OCI-LY7 (cell line): ENCODE results near the gene BLNK. TPM values are rescaled to one million over a fixed set of nuclear protein-coding genes. Genes with fewer than 3 reads are reported as not detected.

Experiments used
- BruUV-seq: library from RNA; stranded (reverse); fragments of 400-500 nt; replicated peaks from 2 replicates; lab custom pipeline; 2021; lab: Mats Ljungman, UMichigan
- CTCF ChIA-PET: fragments of 300-600 bp; sonication (Branson Sonifier 250); formaldehyde crosslinking; loops from one replicate; lab custom pipeline; 2022; ENCODE audit warnings: antibody characterized with exemption; ENCODE audit not compliant: unreplicated experiment; lab: Charles Lee
- POLR2A ChIA-PET: fragments of 300-600 bp; sonication (Branson Sonifier 250); formaldehyde crosslinking; loops from one replicate; lab custom pipeline; 2022; ENCODE audit warnings: antibody characterized with exemption; lab: Charles Lee
- DNase-seq: peaks from one replicate; pipeline ENCODE4 v3.0.0-alpha.2; 2015; ENCODE audit warnings: low spot score
- H2AFZ ChIP-seq: fragments of 200-600 bp; sonication (generic), shearing (Covaris generic); 2 replicates; pipeline ENCODE4 v1.6.1; 2014; ENCODE audit warnings: mild to moderate bottlenecking, antibody characterized with exemption, low read length, moderate library complexity
- H3K27ac ChIP-seq: fragments of 200-600 bp; sonication (generic); 2 replicates; pipeline ENCODE4 v1.5.1; 2014; ENCODE audit warnings: mixed run types, low read depth, mild to moderate bottlenecking, moderate library complexity, low read length, inconsistent platforms; ENCODE audit not compliant: poor library complexity, severe bottlenecking
- H3K36me3 ChIP-seq: fragments of 200-600 bp; sonication (generic); 2 replicates; pipeline ENCODE4 v1.6.1; 2014; ENCODE audit warnings: mild to moderate bottlenecking, antibody characterized with exemption, low read length, moderate library complexity, mixed read lengths; ENCODE audit not compliant: insufficient read depth
- H3K4me1 ChIP-seq: fragments of 200-600 bp; sonication (generic); 2 replicates; pipeline ENCODE4 v1.5.1; 2014; ENCODE audit warnings: mild to moderate bottlenecking, low read length; ENCODE audit not compliant: insufficient read depth, poor library complexity, severe bottlenecking
- H3K4me2 ChIP-seq: fragments of 200-600 bp; sonication (generic); 2 replicates; pipeline ENCODE4 v1.6.1; 2014; ENCODE audit warnings: mild to moderate bottlenecking, low read length
- H3K4me3 ChIP-seq: fragments of 200-600 bp; sonication (generic); 2 replicates; pipeline ENCODE4 v1.5.1; 2014; ENCODE audit warnings: mild to moderate bottlenecking, low read depth, low read length; ENCODE audit not compliant: poor library complexity, severe bottlenecking
- H3K79me2 ChIP-seq: fragments of 200-600 bp; sonication (generic); 2 replicates; pipeline ENCODE4 v1.6.1; 2016; ENCODE audit warnings: low read depth, mild to moderate bottlenecking, low read length, moderate library complexity, mixed read lengths; ENCODE audit not compliant: insufficient read depth
- H3K9me2 ChIP-seq: fragments of 200-600 bp; sonication (generic); 2 replicates; pipeline ENCODE4 v1.6.1; 2016; ENCODE audit warnings: mild to moderate bottlenecking, low read length, mixed read lengths; ENCODE audit not compliant: insufficient read depth
- H3K9me3 ChIP-seq: fragments of 200-600 bp; sonication (generic); 2 replicates; pipeline ENCODE4 v1.6.1; 2014; ENCODE audit warnings: mild to moderate bottlenecking, mixed run types, low read length, mixed read lengths
- H4K20me1 ChIP-seq: fragments of 200-600 bp; sonication (generic); 2 replicates; pipeline ENCODE4 v1.6.1; 2014; ENCODE audit warnings: mild to moderate bottlenecking, antibody characterized with exemption, low read length, moderate library complexity, mixed read lengths; ENCODE audit not compliant: insufficient read depth
- CTCF ChIP-seq: fragments of 200-600 bp; sonication (generic); conservative IDR thresholded peaks from 2 replicates; pipeline ENCODE4 v1.5.1; 2014; ENCODE audit warnings: mild to moderate bottlenecking, antibody characterized with exemption, low read length, moderate library complexity, mixed read lengths
- EZH2phosphoT487 ChIP-seq: fragments of 200-600 bp; sonication (generic); IDR thresholded peaks from 2 replicates; pipeline ENCODE4 v1.6.1; 2018; ENCODE audit warnings: low read depth, borderline replicate concordance, mild to moderate bottlenecking, mixed run types, antibody characterized with exemption, low read length, moderate library complexity, mixed read lengths
- intact Hi-C: fragments of 100-400 bp; cut with micrococcal nuclease; formaldehyde crosslinking; loops from one replicate; pipeline ENCODE4 v1.10.0; 2022; ENCODE audit not compliant: unreplicated experiment
- total RNA-seq, 2 experiments: library from RNA; depleted of rRNA in 1 of 2; stranded (reverse); fragments of >200 nt in 1 of 2; shearing (Covaris generic) in 1 of 2; gene quantifications; 2 replicates each; pipeline ENCODE4 v1.2.3, GENCODE V29; 2014 to 2022

Gene BLNK
- total RNA-seq, 2 experiments from 2014 or later: 113 to 201 TPM

GRCh38 chr10:96266118-96266770, 5.1 kb downstream of the BLNK start:
- intact Hi-C loops: no loop called here
- DNase-seq: no peak
- Histone ChIP-seq H3K27ac (peak overlapping the region; percentile 4), H4K20me1 (peaks cover 50% of the 10 kb centered on the region), H3K4me2 (peak overlapping the region; percentile 93), H3K36me3 (peaks cover 94% of the 10 kb centered on the region), H3K9me2 (no peaks in the 10 kb centered on the region), H3K4me3 (peak overlapping the region; percentile 90), H3K4me1 (peaks cover 67% of the 10 kb centered on the region), H2AFZ (no peak overlapping the region), H3K9me3 (no peaks in the 10 kb centered on the region), H3K79me2 (peaks cover 100% of the 10 kb centered on the region)
- TF ChIP-seq CTCF (no peak), EZH2phosphoT487 (no peak)
- POLR2A ChIA-PET: interaction anchor here (0.5 to 2.4 kb wide), 7 partner anchors 11 to 41 kb away, joined by 3 to 19 read pairs (median 3); no protein-coding TSS in a partner anchor
- no TSS peak for BruUV-seq
- CTCF ChIA-PET: interaction anchor here (1.0 kb wide), 1 partner anchor 25 kb away, joined by 3 read pairs; no protein-coding TSS in a partner anchor

- Histone ChIP-seq H3K79me2 (peaks cover 100% of the 10 kb centered on the region), H3K4me3 (peak overlapping the region; percentile 90), H2AFZ (no peak overlapping the region), H4K20me1 (peaks cover 49% of the 10 kb centered on the region), H3K27ac (no peak overlapping the region), H3K36me3 (peaks cover 97% of the 10 kb centered on the region), H3K9me3 (no peaks in the 10 kb centered on the region), H3K4me2 (peak overlapping the region; percentile 93; the same call in 1 of the 2 replicates), H3K9me2 (no peaks in the 10 kb centered on the region), H3K4me1 (peaks cover 80% of the 10 kb centered on the region)
- TF ChIP-seq EZH2phosphoT487 (no peak), CTCF (no peak)
- POLR2A ChIA-PET: interaction anchor here (1.2 to 2.0 kb wide), 2 partner anchors 9 to 22 kb away, joined by 3 to 7 read pairs; no protein-coding TSS in a partner anchor
- CTCF ChIA-PET: no interaction called here
- BruUV-seq: no TSS peak
- intact Hi-C loops: no loop called here
- no peak for DNase-seq
Measured at GRCh38 chr10:96264938-96265337, 6.4 kb downstream of the BLNK start.

DNA sequence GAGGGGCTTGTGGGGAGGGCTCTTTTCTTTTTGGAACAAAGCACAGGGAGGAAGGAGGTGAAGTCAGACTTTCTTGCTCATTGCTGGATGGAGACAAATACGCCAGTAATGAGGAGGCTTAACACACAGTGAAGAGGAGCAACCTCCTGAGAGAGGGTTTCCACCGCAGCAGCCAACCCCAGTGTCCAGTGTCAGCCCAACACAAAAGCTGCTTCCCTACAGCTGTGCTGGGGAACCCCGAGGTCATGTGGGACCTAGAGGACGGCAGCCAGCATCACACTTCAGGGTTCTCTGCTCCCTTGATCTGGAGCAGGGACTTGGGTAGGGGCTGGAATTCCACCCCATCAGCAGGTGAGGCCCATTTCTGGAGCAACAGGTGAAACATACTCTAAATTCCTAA, 7.7 kb downstream of the BLNK start:
- TF ChIP-seq CTCF (no peak), EZH2phosphoT487 (no peak)
- H3K9me2 ChIP-seq: no peaks in the 10 kb centered on the region
- peak overlapping the region; percentile 50 for H3K4me2 ChIP-seq
- no peak overlapping the region for H2AFZ ChIP-seq
- H4K20me1 ChIP-seq: peaks cover 39% of the 10 kb centered on the region
- H3K9me3 ChIP-seq: no peaks in the 10 kb centered on the region
- peaks cover 97% of the 10 kb centered on the region for H3K36me3 ChIP-seq
- peaks cover 93% of the 10 kb centered on the region for H3K4me1 ChIP-seq
- POLR2A ChIA-PET: interaction anchor here (0.7 to 1.3 kb wide), 3 partner anchors 16 to 38 kb away, joined by 3 read pairs; no protein-coding TSS in a partner anchor
- peak overlapping the region; percentile 1 for H3K4me3 ChIP-seq
- H3K79me2 ChIP-seq: peaks cover 100% of the 10 kb centered on the region
- no peak for DNase-seq
- H3K27ac ChIP-seq: peak overlapping the region; percentile 23
- CTCF ChIA-PET: interaction anchor here (0.5 kb wide), 1 partner anchor 34 kb away, joined by 4 read pairs; no protein-coding TSS in a partner anchor
- intact Hi-C loops: no loop called here
- BruUV-seq: no TSS peak
